Right lobe of liver (tissue), 4 donors: ENCODE data around the gene SGSM2.

Experiments used
- POLR2A ChIP-seq: fragments of 450-650 bp; IDR thresholded peaks from one replicate; pipeline ENCODE4 v1.6.1; 2017; ENCODE audit warnings: antibody characterized with exemption, mild to moderate bottlenecking
- TF ChIP-seq, protein P1 (sequence below), 4 donors: fragments of 200-600 bp in 3 of 4; fragments of 450-650 bp in 1 of 4; IDR thresholded peaks; one replicate each; pipeline versions ENCODE4 v1.5.1 to v1.8.0; 2016 to 2022; ENCODE audit warnings: antibody characterized with exemption in 4 of 4, mild to moderate bottlenecking in 2 of 4
- donor health status: DM: no; HTN: no; CAD: no.
- donor health status: DM: no; HTN: no; CAD: no.
- donor health status: DM: no; HTN: yes; CAD: no.

DNA sequence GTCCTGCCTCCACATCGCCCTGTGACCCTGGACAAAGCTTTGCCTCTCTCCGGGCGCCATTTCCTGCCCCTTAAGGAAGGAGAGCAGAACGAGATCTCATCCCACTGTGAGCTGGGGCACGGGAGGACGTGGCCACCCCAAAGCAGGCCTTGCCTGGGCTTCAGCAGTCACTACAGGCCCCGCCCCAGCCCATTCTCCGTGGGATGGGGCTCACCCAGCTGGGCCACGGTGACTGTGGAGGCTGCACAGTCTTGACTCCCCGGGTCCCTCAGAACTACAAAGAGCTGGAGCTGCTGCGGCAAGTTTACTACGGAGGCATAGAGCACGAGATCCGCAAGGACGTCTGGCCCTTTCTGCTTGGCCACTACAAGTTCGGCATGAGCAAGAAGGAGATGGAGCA is 35.4 kb downstream of the SGSM2 start:
- no peak for TF ChIP-seq POLR2A
- TF ChIP-seq, protein P1, sequence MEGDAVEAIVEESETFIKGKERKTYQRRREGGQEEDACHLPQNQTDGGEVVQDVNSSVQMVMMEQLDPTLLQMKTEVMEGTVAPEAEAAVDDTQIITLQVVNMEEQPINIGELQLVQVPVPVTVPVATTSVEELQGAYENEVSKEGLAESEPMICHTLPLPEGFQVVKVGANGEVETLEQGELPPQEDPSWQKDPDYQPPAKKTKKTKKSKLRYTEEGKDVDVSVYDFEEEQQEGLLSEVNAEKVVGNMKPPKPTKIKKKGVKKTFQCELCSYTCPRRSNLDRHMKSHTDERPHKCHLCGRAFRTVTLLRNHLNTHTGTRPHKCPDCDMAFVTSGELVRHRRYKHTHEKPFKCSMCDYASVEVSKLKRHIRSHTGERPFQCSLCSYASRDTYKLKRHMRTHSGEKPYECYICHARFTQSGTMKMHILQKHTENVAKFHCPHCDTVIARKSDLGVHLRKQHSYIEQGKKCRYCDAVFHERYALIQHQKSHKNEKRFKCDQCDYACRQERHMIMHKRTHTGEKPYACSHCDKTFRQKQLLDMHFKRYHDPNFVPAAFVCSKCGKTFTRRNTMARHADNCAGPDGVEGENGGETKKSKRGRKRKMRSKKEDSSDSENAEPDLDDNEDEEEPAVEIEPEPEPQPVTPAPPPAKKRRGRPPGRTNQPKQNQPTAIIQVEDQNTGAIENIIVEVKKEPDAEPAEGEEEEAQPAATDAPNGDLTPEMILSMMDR (IDR thresholded peaks at IDR 0.05) = no peak
